Kidney epithelial cell (primary cell): Measurements from ENCODE around the gene RSRC1. TPM values are rescaled to one million over a fixed set of nuclear protein-coding genes. Genes with fewer than 3 reads are reported as not detected.

ENCODE experiments used
- DNase-seq: peaks from one replicate; pipeline ENCODE4 v3.0.0-alpha.2; 2010; ENCODE audit warnings: low read depth
- H3K27me3 ChIP-seq: 2 replicates; pipeline ENCODE4 v1.6.0; 2011; ENCODE audit warnings: low read length; ENCODE audit not compliant: control insufficient read depth, insufficient read depth
- H3K36me3 ChIP-seq: 2 replicates; pipeline ENCODE4 v1.5.1; 2011; ENCODE audit warnings: low read length; ENCODE audit not compliant: control insufficient read depth, insufficient read depth
- H3K4me3 ChIP-seq: 2 replicates; pipeline ENCODE4 v1.5.1; 2011; ENCODE audit warnings: low read depth, mild to moderate bottlenecking, control low read depth, low read length
- total RNA-seq: library from RNA; depleted of rRNA; stranded (reverse); fragments of >200 nt; gene quantifications from 2 replicates; pipeline ENCODE4 v1.2.3, GENCODE V29; 2015
- TF ChIP-seq, protein P1 (sequence below): IDR thresholded peaks from 2 replicates; pipeline ENCODE4 v1.5.1; 2011; ENCODE audit warnings: mild to moderate bottlenecking, moderate library complexity, low read length, control low read depth, inconsistent platforms; ENCODE audit not compliant: insufficient read depth, poor library complexity, severe bottlenecking

The RSRC1 gene
- total RNA-seq, 1 donor from 2014 or later: 27.4 TPM

DNA sequence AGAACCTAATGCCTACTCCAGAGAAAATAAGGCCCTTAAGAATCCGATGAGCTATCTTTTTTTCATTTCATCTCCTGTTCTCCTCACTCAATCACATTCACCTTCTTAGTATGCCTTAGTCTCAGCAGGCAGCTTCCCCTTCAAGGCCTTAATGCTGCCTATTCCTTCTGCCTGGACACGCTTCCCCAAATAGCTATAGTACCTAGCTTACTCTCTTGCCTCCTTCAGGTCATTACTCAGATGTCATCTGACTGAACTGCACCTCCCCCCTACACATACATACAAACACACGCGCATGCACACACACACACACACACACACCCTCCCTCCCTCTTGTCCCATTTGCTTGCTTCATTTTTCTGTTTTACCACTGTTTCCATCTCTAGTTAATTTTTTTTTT, 269.6 kb downstream of the RSRC1 start:
- Histone ChIP-seq H3K4me3 (no peak overlapping the region), H3K27me3 (no peaks in the 10 kb centered on the region), H3K36me3 (no peaks in the 10 kb centered on the region)
- TF ChIP-seq, protein P1, sequence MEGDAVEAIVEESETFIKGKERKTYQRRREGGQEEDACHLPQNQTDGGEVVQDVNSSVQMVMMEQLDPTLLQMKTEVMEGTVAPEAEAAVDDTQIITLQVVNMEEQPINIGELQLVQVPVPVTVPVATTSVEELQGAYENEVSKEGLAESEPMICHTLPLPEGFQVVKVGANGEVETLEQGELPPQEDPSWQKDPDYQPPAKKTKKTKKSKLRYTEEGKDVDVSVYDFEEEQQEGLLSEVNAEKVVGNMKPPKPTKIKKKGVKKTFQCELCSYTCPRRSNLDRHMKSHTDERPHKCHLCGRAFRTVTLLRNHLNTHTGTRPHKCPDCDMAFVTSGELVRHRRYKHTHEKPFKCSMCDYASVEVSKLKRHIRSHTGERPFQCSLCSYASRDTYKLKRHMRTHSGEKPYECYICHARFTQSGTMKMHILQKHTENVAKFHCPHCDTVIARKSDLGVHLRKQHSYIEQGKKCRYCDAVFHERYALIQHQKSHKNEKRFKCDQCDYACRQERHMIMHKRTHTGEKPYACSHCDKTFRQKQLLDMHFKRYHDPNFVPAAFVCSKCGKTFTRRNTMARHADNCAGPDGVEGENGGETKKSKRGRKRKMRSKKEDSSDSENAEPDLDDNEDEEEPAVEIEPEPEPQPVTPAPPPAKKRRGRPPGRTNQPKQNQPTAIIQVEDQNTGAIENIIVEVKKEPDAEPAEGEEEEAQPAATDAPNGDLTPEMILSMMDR: no peak
- DNase-seq: no peak

DNA sequence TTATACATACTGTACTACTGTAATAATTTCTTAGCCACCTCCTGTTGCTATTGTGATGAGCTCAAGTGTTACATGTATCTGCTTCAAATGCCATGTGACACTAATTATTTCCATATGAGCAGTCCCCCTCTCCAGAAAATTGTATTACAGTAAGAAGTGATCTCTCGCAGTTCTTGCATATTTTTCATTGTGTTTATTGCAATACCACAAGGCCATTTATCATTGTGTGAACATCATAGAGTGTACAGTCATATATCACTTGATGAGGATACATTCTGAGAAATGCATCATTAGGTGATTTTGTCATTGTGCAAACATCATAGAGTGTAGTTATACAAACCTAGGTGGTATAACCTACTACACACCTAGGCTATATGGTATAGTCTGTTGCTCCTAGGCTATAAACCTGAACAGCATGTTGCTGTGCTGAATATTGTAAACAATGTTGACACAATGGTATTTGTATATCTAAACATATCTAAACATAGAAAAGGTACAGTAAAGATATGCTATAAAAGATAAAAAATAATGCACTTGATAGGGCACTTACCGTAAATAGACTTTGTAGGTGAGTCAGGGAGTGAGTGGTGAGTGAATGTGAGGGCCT, 271.5 kb downstream of the RSRC1 start:
- TF ChIP-seq, protein P1: no peak
- Histone ChIP-seq H3K4me3 (no peak overlapping the region), H3K27me3 (no peaks in the 10 kb centered on the region), H3K36me3 (no peaks in the 10 kb centered on the region)
- no peak for DNase-seq

DNA sequence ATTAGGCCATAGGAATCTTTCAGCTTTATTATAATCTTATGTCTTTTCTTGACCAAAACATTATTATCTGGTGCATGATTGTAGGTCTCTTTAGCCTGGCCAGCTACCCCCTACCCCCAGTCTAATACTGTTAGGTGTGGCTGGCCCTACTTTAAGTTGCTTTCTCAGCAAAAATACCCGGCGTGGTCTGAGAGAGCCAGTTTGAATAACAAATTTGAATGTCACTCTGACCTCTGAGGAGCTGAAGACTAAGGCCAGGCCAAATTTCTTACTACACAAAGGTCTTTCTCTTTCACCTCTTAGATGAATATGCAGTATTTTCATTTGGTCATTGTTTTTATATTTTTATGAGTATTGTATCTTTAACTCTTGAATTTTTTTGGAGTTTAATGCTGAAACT, 272.6 kb downstream of the RSRC1 start:
- TF ChIP-seq, protein P1: no peak
- H3K36me3 ChIP-seq: no peaks in the 10 kb centered on the region
- no peak for DNase-seq
- no peak overlapping the region for H3K4me3 ChIP-seq
- H3K27me3 ChIP-seq: no peaks in the 10 kb centered on the region

DNA sequence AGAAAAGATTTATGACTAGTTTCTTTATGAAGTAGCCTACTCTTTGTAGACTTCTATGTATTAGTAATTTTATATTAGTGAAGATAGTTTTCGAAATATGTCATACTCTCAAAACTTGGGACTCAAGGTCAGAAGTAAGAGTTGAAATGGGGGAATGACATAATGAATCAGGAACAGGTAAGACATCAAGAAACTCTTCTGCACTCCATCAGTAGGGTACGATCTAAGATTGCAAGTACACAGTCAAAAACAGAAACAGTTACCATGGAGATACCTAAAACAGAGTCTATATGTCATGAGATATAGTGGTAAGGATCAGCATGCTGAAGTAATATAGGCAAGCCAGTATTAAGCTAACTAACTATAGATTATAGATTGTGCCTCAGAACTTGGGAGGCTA, 274.1 kb downstream of the RSRC1 start:
- H3K4me3 ChIP-seq: no peak overlapping the region
- H3K36me3 ChIP-seq: no peaks in the 10 kb centered on the region
- TF ChIP-seq, protein P1: no peak
- H3K27me3 ChIP-seq: no peaks in the 10 kb centered on the region
- DNase-seq: no peak

DNA sequence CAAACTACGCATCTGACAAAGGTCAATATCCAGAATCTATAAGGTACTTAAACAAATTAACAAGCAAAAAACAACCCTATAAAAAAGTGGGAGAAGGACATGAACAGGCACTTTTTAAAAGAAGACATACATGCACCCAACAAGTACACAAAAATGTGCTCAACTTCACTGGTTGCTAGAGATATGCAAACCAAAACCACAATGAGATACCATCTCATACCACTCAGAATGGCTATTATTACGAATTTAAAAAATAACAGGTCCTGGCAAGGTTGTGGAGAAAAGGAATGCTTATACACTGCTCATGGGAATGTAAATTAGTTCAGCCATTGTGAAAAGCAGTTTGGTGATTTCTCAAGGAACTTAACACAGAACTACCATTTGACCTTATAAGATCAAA, 285.5 kb downstream of the RSRC1 start:
- Histone ChIP-seq H3K27me3 (no peaks in the 10 kb centered on the region), H3K36me3 (no peaks in the 10 kb centered on the region), H3K4me3 (no peak overlapping the region)
- no peak for DNase-seq
- TF ChIP-seq, protein P1: no peak

DNA sequence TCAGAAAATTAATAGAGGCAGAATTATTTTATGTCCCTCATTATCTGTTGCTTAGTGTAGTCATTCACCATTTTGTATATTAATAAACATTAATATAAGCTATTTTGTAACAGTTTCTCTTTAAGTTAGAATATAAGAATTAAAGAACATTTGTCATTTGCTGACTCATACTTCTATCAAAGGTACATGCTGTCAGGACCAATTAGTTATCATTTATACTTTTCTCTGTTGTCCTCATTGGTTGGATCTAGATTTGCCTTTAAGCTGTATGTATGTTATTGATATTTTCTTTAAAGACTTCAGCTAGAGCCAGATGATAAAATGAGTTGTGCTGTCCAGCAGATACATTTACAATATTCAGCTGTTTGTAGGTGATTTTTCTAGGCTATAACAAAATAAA, 292.7 kb downstream of the RSRC1 start:
- TF ChIP-seq, protein P1: no peak
- Histone ChIP-seq H3K36me3 (no peaks in the 10 kb centered on the region), H3K4me3 (no peak overlapping the region), H3K27me3 (no peaks in the 10 kb centered on the region)
- no peak for DNase-seq
